PC-9 (cell line): Measurements from ENCODE around the gene KRT222. TPM values are rescaled to one million over a fixed set of nuclear protein-coding genes. Genes with fewer than 3 reads are reported as not detected.

Source experiments
- BruUV-seq: library from RNA; stranded (reverse); fragments of 400-500 nt; replicated peaks from 2 replicates; lab custom pipeline; 2021; lab: Mats Ljungman, UMichigan
- CTCF ChIA-PET: fragments of 300-600 bp; sonication (Branson Sonifier 250); formaldehyde crosslinking; loops from one replicate; lab custom pipeline; 2022; ENCODE audit warnings: antibody characterized with exemption; lab: Charles Lee
- POLR2A ChIA-PET: fragments of 300-600 bp; sonication (Branson Sonifier 250); formaldehyde crosslinking; loops from one replicate; lab custom pipeline; 2022; ENCODE audit warnings: antibody characterized with exemption; ENCODE audit not compliant: unreplicated experiment; lab: Charles Lee
- DNase-seq, 2 experiments: peaks; one replicate each; pipeline versions ENCODE4 v3.0.0 to v3.0.0-alpha.2; 2015 to 2022; ENCODE audit warnings: mixed read lengths in 1 of 2
- H2AFZ ChIP-seq: fragments of 200-600 bp; sonication (generic); 2 replicates; pipeline ENCODE4 v1.8.1; 2017; ENCODE audit warnings: antibody characterized with exemption
- H3F3A ChIP-seq: fragments of 200-600 bp; sonication (generic); 2 replicates; pipeline ENCODE4 v1.8.1; 2017; ENCODE audit warnings: antibody characterized with exemption, mild to moderate bottlenecking, low read depth; ENCODE audit not compliant: insufficient read depth
- H3K27ac ChIP-seq: fragments of 200-600 bp; sonication (generic); 2 replicates; pipeline ENCODE4 v1.6.1; 2016; ENCODE audit warnings: mixed run types
- H3K27me3 ChIP-seq: fragments of 200-600 bp; sonication (generic); 2 replicates; pipeline ENCODE4 v1.6.1; 2016; ENCODE audit warnings: low read depth, mixed run types; ENCODE audit not compliant: insufficient read depth
- H3K36me3 ChIP-seq: fragments of 200-600 bp; sonication (generic); 2 replicates; pipeline ENCODE4 v1.6.1; 2016; ENCODE audit warnings: low read depth, mixed run types
- H3K4me1 ChIP-seq: fragments of 200-600 bp; sonication (generic); replicated peaks from 2 replicates; pipeline ENCODE4 v1.6.1; 2016; ENCODE audit warnings: mixed run types; ENCODE audit not compliant: insufficient read depth
- H3K4me2 ChIP-seq: fragments of 200-600 bp; sonication (generic); 2 replicates; pipeline ENCODE4 v1.6.1; 2017; ENCODE audit warnings: mixed run types
- H3K4me3 ChIP-seq: fragments of 200-600 bp; sonication (generic); 2 replicates; pipeline ENCODE4 v1.6.1; 2016; ENCODE audit warnings: mixed run types
- H3K79me2 ChIP-seq: fragments of 200-600 bp; sonication (generic); 2 replicates; pipeline ENCODE4 v1.6.1; 2017; ENCODE audit warnings: low read depth, mixed run types
- H3K9me2 ChIP-seq: fragments of 200-600 bp; sonication (generic); 2 replicates; pipeline ENCODE4 v1.8.1; 2017; ENCODE audit warnings: mild to moderate bottlenecking; ENCODE audit not compliant: insufficient read depth
- H3K9me3 ChIP-seq: fragments of 200-600 bp; sonication (generic); 2 replicates; pipeline ENCODE4 v1.8.1; 2016; ENCODE audit warnings: low read depth; ENCODE audit not compliant: insufficient read depth
- H4K20me1 ChIP-seq: fragments of 200-600 bp; sonication (generic); 2 replicates; pipeline ENCODE4 v1.8.1; 2017; ENCODE audit not compliant: insufficient read depth
- CTCF ChIP-seq: fragments of 200-600 bp; sonication (generic); conservative IDR thresholded peaks from 2 replicates; pipeline ENCODE4 v1.6.1; 2017; ENCODE audit warnings: mixed run types, antibody characterized with exemption, mild to moderate bottlenecking, moderate library complexity
- EZH2 ChIP-seq: fragments of 200-600 bp; sonication (generic); IDR thresholded peaks from 2 replicates; pipeline ENCODE4 v1.8.0; 2017; ENCODE audit warnings: antibody characterized with exemption, low read depth
- intact Hi-C: fragments of 100-400 bp; cut with micrococcal nuclease; formaldehyde crosslinking; loops from one replicate; pipeline ENCODE4 v1.10.0; 2022; ENCODE audit not compliant: unreplicated experiment
- total RNA-seq: library from RNA; stranded (reverse); gene quantifications from 2 replicates; pipeline ENCODE4 v1.2.3, GENCODE V29; 2021

Gene KRT222
- total RNA-seq, 1 experiment from 2014 or later, result not detected

GRCh38 chr17:40672654-40673053 is 7.7 kb upstream of the KRT222 start:
- no peaks in the 10 kb centered on the region for H3K9me2 ChIP-seq
- no peaks in the 10 kb centered on the region for H4K20me1 ChIP-seq
- no peaks in the 10 kb centered on the region for H3K4me1 ChIP-seq
- intact Hi-C loops, result no loop called here
- H3K9me3 ChIP-seq, result no peaks in the 10 kb centered on the region
- no peak overlapping the region for H2AFZ ChIP-seq
- no peaks in the 10 kb centered on the region for H3F3A ChIP-seq
- no peak overlapping the region for H3K4me2 ChIP-seq
- BruUV-seq, result no TSS peak
- H3K36me3 ChIP-seq, result no peaks in the 10 kb centered on the region
- TF ChIP-seq EZH2, result no peak
- no peak for TF ChIP-seq CTCF
- ChIA-PET CTCF (no interaction called here), POLR2A (no interaction called here)
- H3K27me3 ChIP-seq, result no peaks in the 10 kb centered on the region
- H3K27ac ChIP-seq, result no peak overlapping the region
- H3K79me2 ChIP-seq, result no peaks in the 10 kb centered on the region
- no peak overlapping the region for H3K4me3 ChIP-seq
- no peak for DNase-seq

- Histone ChIP-seq H3K4me2 (no peak overlapping the region), H3K27me3 (no peaks in the 10 kb centered on the region), H3K4me1 (no peaks in the 10 kb centered on the region), H3K9me3 (no peaks in the 10 kb centered on the region), H3K79me2 (no peaks in the 10 kb centered on the region), H3K36me3 (no peaks in the 10 kb centered on the region), H3K4me3 (no peak overlapping the region), H3K27ac (no peak overlapping the region), H3F3A (no peaks in the 10 kb centered on the region), H3K9me2 (no peaks in the 10 kb centered on the region), H2AFZ (peak overlapping the region; percentile 60; the same call in 1 of the 2 replicates), H4K20me1 (no peaks in the 10 kb centered on the region)
- TF ChIP-seq EZH2 (no peak), CTCF (no peak)
- POLR2A ChIA-PET, result no interaction called here
- CTCF ChIA-PET, result no interaction called here
- BruUV-seq, result no TSS peak
- no peak for DNase-seq
- intact Hi-C loops, result no loop called here
Measured at GRCh38 chr17:40671282-40671681, 6.3 kb upstream of the KRT222 start.

GRCh38 chr17:40666331-40666730 is 1.4 kb upstream of the KRT222 start:
- no peaks in the 10 kb centered on the region for H3K4me1 ChIP-seq
- H3K27ac ChIP-seq, result no peak overlapping the region
- no peak overlapping the region for H2AFZ ChIP-seq
- no peaks in the 10 kb centered on the region for H3K36me3 ChIP-seq
- no peaks in the 10 kb centered on the region for H3K79me2 ChIP-seq
- POLR2A ChIA-PET, result no interaction called here
- no peaks in the 10 kb centered on the region for H3F3A ChIP-seq
- H3K27me3 ChIP-seq, result no peaks in the 10 kb centered on the region
- no peak for TF ChIP-seq EZH2
- no peak for TF ChIP-seq CTCF
- no peaks in the 10 kb centered on the region for H4K20me1 ChIP-seq
- no peak overlapping the region for H3K4me2 ChIP-seq
- no peaks in the 10 kb centered on the region for H3K9me3 ChIP-seq
- BruUV-seq, result no TSS peak
- no peaks in the 10 kb centered on the region for H3K9me2 ChIP-seq
- intact Hi-C loops, result no loop called here
- CTCF ChIA-PET, result interaction anchor here (0.6 kb wide), 1 partner anchor 34 kb away, joined by 3 read pairs; no protein-coding TSS in a partner anchor
- DNase-seq, result no peak
- no peak overlapping the region for H3K4me3 ChIP-seq
